Measurements from ENCODE around the gene NUP50. TPM values are rescaled to one million over a fixed set of nuclear protein-coding genes. Genes with fewer than 3 reads are reported as not detected.
"Not testable (repeated sequence)": the region's sequence is repeated elsewhere in the genome, so short reads cannot be mapped to it uniquely, and the experiment has no call there.

Gene NUP50
- total RNA-seq, 1 experiment from 2014 or later, result 134 TPM

- peaks cover 5 to 25% (median 16%) of the 10 kb centered on the region in 3 experiments; a peak in 6 of 7 replicates for H3K36me3 Mint-ChIP-seq (ENCODE audit: insufficient read depth in 1 of 3, low read depth in 3 of 3)
- no peaks in the 10 kb centered on the region for H3K9me3 Mint-ChIP-seq
- Histone ChIP-seq H2BK12ac (ENCODE audit: insufficient read length, low read depth, low read length) (no peak overlapping the region), H2AK5ac (ENCODE audit: insufficient read length, low read length) (no peak overlapping the region), H3K23me2 (ENCODE audit: insufficient read length, low read depth, low read length, poor library complexity, severe bottlenecking) (no peaks in the 10 kb centered on the region), H3K4ac (ENCODE audit: low read depth, low read length) (no peak overlapping the region), H2BK15ac (ENCODE audit: low read depth, low read length) (no peak overlapping the region), H4K20me1 (ENCODE audit: control insufficient read depth, insufficient read depth, insufficient read length) (no peaks in the 10 kb centered on the region), H3T11ph (ENCODE audit: low read length) (no peak overlapping the region), H2BK120ac (ENCODE audit: low read depth, low read length, poor library complexity, severe bottlenecking) (no peak overlapping the region), H2BK5ac (ENCODE audit: insufficient read length, low read length) (no peak overlapping the region), H3K23ac (ENCODE audit: insufficient read length, low read depth, low read length) (no peak overlapping the region), H4K5ac (ENCODE audit: insufficient read length, low read depth, low read length) (no peak overlapping the region), H3K27me3 (ENCODE audit: insufficient read depth, low read length) (no peaks in the 10 kb centered on the region), H3K9me3 (ENCODE audit: control insufficient read depth, low read depth, low read length) (no peaks in the 10 kb centered on the region), H3K9ac (ENCODE audit: extremely low read depth, insufficient read length, low read length) (no peak overlapping the region), H3K79me1 (ENCODE audit: insufficient read depth, low read depth, low read length, poor library complexity, severe bottlenecking) (no peaks in the 10 kb centered on the region), H4K8ac (replicated peaks; ENCODE audit: insufficient read length, low read depth, low read length) (no peak overlapping the region), H3K27ac (ENCODE audit: insufficient read length, low read depth, low read length) (no peak overlapping the region), H3K18ac (ENCODE audit: insufficient read length, low read depth, low read length) (no peak overlapping the region), H2AFZ (ENCODE audit: low read length) (no peak overlapping the region), H3K79me2 (ENCODE audit: insufficient read depth, low read length) (no peaks in the 10 kb centered on the region), H4K91ac (ENCODE audit: insufficient read length, low read depth, low read length) (no peak overlapping the region), H3K56ac (ENCODE audit: insufficient read length, low read depth, low read length) (no peak overlapping the region), H2BK20ac (ENCODE audit: low read depth, low read length, poor library complexity, severe bottlenecking) (no peak overlapping the region), H3K4me1 (ENCODE audit: insufficient read depth, low read length) (no peaks in the 10 kb centered on the region; the same call in none of the 2 replicates), H3K14ac (ENCODE audit: insufficient read depth, low read length) (no peak overlapping the region), H3K4me2 (ENCODE audit: insufficient read depth, insufficient read length, low read length) (no peak overlapping the region)
- no CpG with 5 or more reads among the region's 4 CpGs for WGBS (ENCODE audit: extremely low coverage, insufficient read length, low lambda C conversion rate)
- peaks cover 23 to 31% of the 10 kb centered on the region in 2 experiments for H3K4me1 Mint-ChIP-seq
- H3K27me3 Mint-ChIP-seq (ENCODE audit: low read depth), result no peaks in the 10 kb centered on the region
- DNase-seq, result no peak
- H3K4me3 Mint-ChIP-seq, result no peak overlapping the region
- 0 out of 7 replicates have a peak overlapping the region, but pooled peaks of 1 of the 3 experiments have one; percentile 23 for H3K27ac Mint-ChIP-seq
- TF ChIP-seq, protein P1, sequence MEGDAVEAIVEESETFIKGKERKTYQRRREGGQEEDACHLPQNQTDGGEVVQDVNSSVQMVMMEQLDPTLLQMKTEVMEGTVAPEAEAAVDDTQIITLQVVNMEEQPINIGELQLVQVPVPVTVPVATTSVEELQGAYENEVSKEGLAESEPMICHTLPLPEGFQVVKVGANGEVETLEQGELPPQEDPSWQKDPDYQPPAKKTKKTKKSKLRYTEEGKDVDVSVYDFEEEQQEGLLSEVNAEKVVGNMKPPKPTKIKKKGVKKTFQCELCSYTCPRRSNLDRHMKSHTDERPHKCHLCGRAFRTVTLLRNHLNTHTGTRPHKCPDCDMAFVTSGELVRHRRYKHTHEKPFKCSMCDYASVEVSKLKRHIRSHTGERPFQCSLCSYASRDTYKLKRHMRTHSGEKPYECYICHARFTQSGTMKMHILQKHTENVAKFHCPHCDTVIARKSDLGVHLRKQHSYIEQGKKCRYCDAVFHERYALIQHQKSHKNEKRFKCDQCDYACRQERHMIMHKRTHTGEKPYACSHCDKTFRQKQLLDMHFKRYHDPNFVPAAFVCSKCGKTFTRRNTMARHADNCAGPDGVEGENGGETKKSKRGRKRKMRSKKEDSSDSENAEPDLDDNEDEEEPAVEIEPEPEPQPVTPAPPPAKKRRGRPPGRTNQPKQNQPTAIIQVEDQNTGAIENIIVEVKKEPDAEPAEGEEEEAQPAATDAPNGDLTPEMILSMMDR (conservative IDR thresholded peaks at IDR 0.05), result no peak
These were observed 26.6 kb downstream of the NUP50 start for GRCh38 chr22:45190202-45190872.

GRCh38 chr22:45191746-45192145 is 28.0 kb downstream of the NUP50 start:
- not testable (repeated sequence) for H3K9ac ChIP-seq (ENCODE audit: extremely low read depth, insufficient read length, low read length); DNase-seq; H3K4me3 Mint-ChIP-seq; H2BK15ac ChIP-seq (ENCODE audit: low read depth, low read length); H3K27ac Mint-ChIP-seq; H4K91ac ChIP-seq (ENCODE audit: insufficient read length, low read depth, low read length); H3K27me3 ChIP-seq (ENCODE audit: insufficient read depth, low read length); H4K20me1 ChIP-seq (ENCODE audit: control insufficient read depth, insufficient read depth, insufficient read length); H2BK20ac ChIP-seq (ENCODE audit: low read depth, low read length, poor library complexity, severe bottlenecking); H3K23ac ChIP-seq (ENCODE audit: insufficient read length, low read depth, low read length); H3K79me1 ChIP-seq (ENCODE audit: insufficient read depth, low read depth, low read length, poor library complexity, severe bottlenecking); H3K23me2 ChIP-seq (ENCODE audit: insufficient read length, low read depth, low read length, poor library complexity, severe bottlenecking); H4K5ac ChIP-seq (ENCODE audit: insufficient read length, low read depth, low read length); H3K79me2 ChIP-seq (ENCODE audit: insufficient read depth, low read length); H3K27ac ChIP-seq (ENCODE audit: insufficient read length, low read depth, low read length); H3K4me2 ChIP-seq (ENCODE audit: insufficient read depth, insufficient read length, low read length); H3K27me3 Mint-ChIP-seq (ENCODE audit: low read depth); H2AK5ac ChIP-seq (ENCODE audit: insufficient read length, low read length); H3K14ac ChIP-seq (ENCODE audit: insufficient read depth, low read length); H3K56ac ChIP-seq (ENCODE audit: insufficient read length, low read depth, low read length); H2AFZ ChIP-seq (ENCODE audit: low read length); H3K4me1 ChIP-seq (ENCODE audit: insufficient read depth, low read length); H3K18ac ChIP-seq (ENCODE audit: insufficient read length, low read depth, low read length); H4K8ac ChIP-seq (replicated peaks; ENCODE audit: insufficient read length, low read depth, low read length); H2BK120ac ChIP-seq (ENCODE audit: low read depth, low read length, poor library complexity, severe bottlenecking); H3K9me3 ChIP-seq (ENCODE audit: control insufficient read depth, low read depth, low read length); H3K4ac ChIP-seq (ENCODE audit: low read depth, low read length); H3K9me3 Mint-ChIP-seq; H2BK5ac ChIP-seq (ENCODE audit: insufficient read length, low read length); H3T11ph ChIP-seq (ENCODE audit: low read length); H2BK12ac ChIP-seq (ENCODE audit: insufficient read length, low read depth, low read length)
- peaks cover 23 to 31% of the 10 kb centered on the region in 2 experiments for H3K4me1 Mint-ChIP-seq
- WGBS (ENCODE audit: extremely low coverage, insufficient read length, low lambda C conversion rate), result no CpG with 5 or more reads among the region's 9 CpGs
- peaks cover 0 to 19% (median 19%) of the 10 kb centered on the region in 3 experiments; a peak in 6 of 7 replicates for H3K36me3 Mint-ChIP-seq (ENCODE audit: insufficient read depth in 1 of 3, low read depth in 3 of 3)
